Nephron (organoid): ENCODE data around the gene SPTLC3.

ENCODE experiments used
- H3K27ac Mint-ChIP-seq, 3 experiments: 2 replicates each; pipeline ENCODE4 v1.8.0; 2020; ENCODE audit warnings: mixed read lengths in 3 of 3, mild to moderate bottlenecking in 2 of 3, moderate library complexity in 1 of 3
- H3K27me3 Mint-ChIP-seq: 2 replicates; pipeline ENCODE4 v1.8.0; 2021; ENCODE audit warnings: low read depth, mild to moderate bottlenecking, moderate library complexity, mixed read lengths
- H3K36me3 Mint-ChIP-seq: 2 replicates; pipeline ENCODE4 v1.8.0; 2020; ENCODE audit warnings: low read depth, mixed read lengths
- H3K4me1 Mint-ChIP-seq: 2 replicates; pipeline ENCODE4 v1.8.0; 2020; ENCODE audit warnings: mixed read lengths
- H3K4me3 Mint-ChIP-seq, 3 experiments: 2 replicates each; pipeline ENCODE4 v1.8.0; 2020; ENCODE audit warnings: mild to moderate bottlenecking in 3 of 3, mixed read lengths in 3 of 3, moderate library complexity in 2 of 3
- H3K9me3 Mint-ChIP-seq: 2 replicates; pipeline ENCODE4 v1.8.0; 2020; ENCODE audit warnings: mixed read lengths
- CTCF ChIP-seq, 3 experiments: fragments of 200-600 bp; sonication (generic); IDR thresholded peaks; one replicate each; pipeline ENCODE4 v1.5.0; 2021; ENCODE audit warnings: antibody characterized with exemption in 3 of 3; ENCODE audit not compliant: unreplicated experiment in 3 of 3

Gene SPTLC3

GRCh38 chr20:13094976-13095375 is 86.2 kb downstream of the SPTLC3 start:
- Mint-ChIP-seq H3K9me3 (no peaks in the 10 kb centered on the region), H3K27me3 (no peaks in the 10 kb centered on the region), H3K4me1 (no peaks in the 10 kb centered on the region), H3K36me3 (peaks cover 6% of the 10 kb centered on the region), H3K27ac (no peak overlapping the region), H3K4me3 (no peak overlapping the region)
- TF ChIP-seq CTCF (IDR thresholded peaks at IDR 0.05; ENCODE audit: unreplicated experiment in 3 of 3): no peak

GRCh38 chr20:13098720-13099355 is 90.1 kb downstream of the SPTLC3 start:
- H3K27ac Mint-ChIP-seq: no peak overlapping the region
- no peak overlapping the region for H3K4me3 Mint-ChIP-seq
- no peaks in the 10 kb centered on the region for H3K9me3 Mint-ChIP-seq
- no peaks in the 10 kb centered on the region for H3K4me1 Mint-ChIP-seq
- H3K27me3 Mint-ChIP-seq: no peaks in the 10 kb centered on the region
- H3K36me3 Mint-ChIP-seq: no peaks in the 10 kb centered on the region
- no peak for TF ChIP-seq CTCF (IDR thresholded peaks at IDR 0.05; ENCODE audit: unreplicated experiment in 3 of 3)

- Mint-ChIP-seq H3K27ac (peak overlapping the region in 1 of 3 experiments; percentile 37), H3K27me3 (no peaks in the 10 kb centered on the region), H3K36me3 (no peaks in the 10 kb centered on the region), H3K4me1 (peaks cover under 1% of the 10 kb centered on the region), H3K9me3 (no peaks in the 10 kb centered on the region), H3K4me3 (no peak overlapping the region)
- no peak for TF ChIP-seq CTCF (IDR thresholded peaks at IDR 0.05; ENCODE audit: unreplicated experiment in 3 of 3)
Measured at GRCh38 chr20:13099676-13100075, 90.9 kb downstream of the SPTLC3 start.

GRCh38 chr20:13101276-13101675 is 92.5 kb downstream of the SPTLC3 start:
- no peaks in the 10 kb centered on the region for H3K36me3 Mint-ChIP-seq
- no peaks in the 10 kb centered on the region for H3K9me3 Mint-ChIP-seq
- no peak overlapping the region for H3K4me3 Mint-ChIP-seq
- H3K27ac Mint-ChIP-seq: no peak overlapping the region
- peaks cover 5% of the 10 kb centered on the region for H3K4me1 Mint-ChIP-seq
- no peaks in the 10 kb centered on the region for H3K27me3 Mint-ChIP-seq
- no peak for TF ChIP-seq CTCF (IDR thresholded peaks at IDR 0.05; ENCODE audit: unreplicated experiment in 3 of 3)

GRCh38 chr20:13101706-13102105 is 92.9 kb downstream of the SPTLC3 start:
- H3K9me3 Mint-ChIP-seq: no peaks in the 10 kb centered on the region
- no peaks in the 10 kb centered on the region for H3K36me3 Mint-ChIP-seq
- TF ChIP-seq CTCF (IDR thresholded peaks at IDR 0.05; ENCODE audit: unreplicated experiment in 3 of 3): no peak
- H3K4me1 Mint-ChIP-seq: peaks cover 5% of the 10 kb centered on the region
- H3K27ac Mint-ChIP-seq: no peak overlapping the region
- no peaks in the 10 kb centered on the region for H3K27me3 Mint-ChIP-seq
- H3K4me3 Mint-ChIP-seq: no peak overlapping the region

- H3K4me1 Mint-ChIP-seq: peaks cover 5% of the 10 kb centered on the region
- H3K4me3 Mint-ChIP-seq: no peak overlapping the region
- TF ChIP-seq CTCF (IDR thresholded peaks at IDR 0.05; ENCODE audit: unreplicated experiment in 3 of 3): no peak
- no peak overlapping the region for H3K27ac Mint-ChIP-seq
- no peaks in the 10 kb centered on the region for H3K9me3 Mint-ChIP-seq
- no peaks in the 10 kb centered on the region for H3K36me3 Mint-ChIP-seq
- H3K27me3 Mint-ChIP-seq: no peaks in the 10 kb centered on the region
Measured at GRCh38 chr20:13102237-13102636, 93.5 kb downstream of the SPTLC3 start.
